HUES64 (cell line): Measurements from ENCODE around the gene CYP1B1.

Experiments
- H3K27ac ChIP-seq: 2 replicates; pipeline ENCODE4 v1.7.0; 2013; ENCODE audit warnings: low read depth, low read length, inconsistent platforms
- H3K27me3 ChIP-seq: 2 replicates; pipeline ENCODE4 v1.6.1; 2013; ENCODE audit warnings: mild to moderate bottlenecking, low read length; ENCODE audit not compliant: insufficient read depth
- H3K36me3 ChIP-seq: 2 replicates; pipeline ENCODE4 v1.6.1; 2013; ENCODE audit warnings: mild to moderate bottlenecking, low read length; ENCODE audit not compliant: insufficient read depth
- H3K4me1 ChIP-seq: 2 replicates; pipeline ENCODE4 v1.6.1; 2013; ENCODE audit warnings: mild to moderate bottlenecking, low read length, moderate library complexity; ENCODE audit not compliant: insufficient read depth
- H3K4me3 ChIP-seq: 2 replicates; pipeline ENCODE4 v1.5.1; 2013; ENCODE audit warnings: mild to moderate bottlenecking, low read length, moderate library complexity
- H3K9ac ChIP-seq: 2 replicates; pipeline ENCODE4 v1.6.1; 2013; ENCODE audit warnings: mild to moderate bottlenecking, low read depth, low read length
- H3K9me3 ChIP-seq: 2 replicates; pipeline ENCODE4 v1.6.1; 2013; ENCODE audit warnings: low read depth, low read length; ENCODE audit not compliant: insufficient read depth
- WGBS: fragments of 150-250, 120-280 bp; methylation state at CpG from one replicate; pipeline ENCODE4 v1.1.7; 2013; ENCODE audit warnings: missing lambda C conversion rate; 5-methylcytosine and 5-hydroxymethylcytosine counted together

CYP1B1 gene

DNA sequence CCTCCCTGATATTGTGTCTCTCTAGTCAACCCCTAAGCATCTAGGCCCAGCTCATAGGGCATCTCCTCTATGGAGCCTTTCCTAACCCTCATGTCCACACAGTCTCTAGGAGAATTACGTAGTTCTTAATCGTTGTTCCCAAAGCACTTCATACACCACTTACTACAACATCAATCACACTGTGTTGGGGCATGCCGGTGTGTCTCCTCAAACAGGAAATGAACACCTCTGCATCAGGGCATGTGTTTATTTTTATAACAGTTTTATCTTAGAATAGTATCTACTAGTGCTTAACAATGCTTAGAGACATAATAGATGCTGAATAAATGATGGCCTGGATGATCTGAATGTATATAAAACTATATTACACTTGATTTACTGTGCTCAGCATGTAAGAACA, 19.7 kb downstream of the CYP1B1 start:
- Histone ChIP-seq H3K27me3 (no peaks in the 10 kb centered on the region), H3K9ac (no peak overlapping the region), H3K27ac (no peak overlapping the region), H3K4me1 (no peaks in the 10 kb centered on the region), H3K9me3 (no peaks in the 10 kb centered on the region), H3K4me3 (no peak overlapping the region), H3K36me3 (no peaks in the 10 kb centered on the region)
- 94% methylated on average over 3 of the region's 3 CpGs for WGBS

DNA sequence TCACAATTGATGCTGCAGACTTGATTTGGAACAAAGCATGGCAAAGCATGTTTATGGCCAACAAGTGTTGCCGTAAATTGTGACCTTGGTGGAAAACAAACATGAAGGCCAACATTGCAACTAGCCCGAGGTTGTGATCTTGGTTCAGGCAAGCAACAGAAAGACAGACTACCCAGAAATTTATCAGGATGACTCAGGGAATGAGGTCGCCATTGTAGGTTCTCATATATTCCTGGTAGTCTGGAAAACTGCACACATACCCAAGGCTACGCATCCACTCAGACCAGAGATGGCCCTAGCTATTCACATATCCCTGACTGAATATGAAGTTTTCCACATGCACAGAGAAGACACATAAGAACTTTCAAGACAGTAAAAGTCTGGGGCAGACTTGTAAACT, 30.1 kb downstream of the CYP1B1 start:
- Histone ChIP-seq H3K27me3 (no peaks in the 10 kb centered on the region), H3K27ac (no peak overlapping the region), H3K36me3 (no peaks in the 10 kb centered on the region), H3K4me3 (no peak overlapping the region), H3K9me3 (no peaks in the 10 kb centered on the region), H3K9ac (no peak overlapping the region), H3K4me1 (peaks cover 18% of the 10 kb centered on the region)
- WGBS: 95% methylated on average over 4 of the region's 4 CpGs

DNA sequence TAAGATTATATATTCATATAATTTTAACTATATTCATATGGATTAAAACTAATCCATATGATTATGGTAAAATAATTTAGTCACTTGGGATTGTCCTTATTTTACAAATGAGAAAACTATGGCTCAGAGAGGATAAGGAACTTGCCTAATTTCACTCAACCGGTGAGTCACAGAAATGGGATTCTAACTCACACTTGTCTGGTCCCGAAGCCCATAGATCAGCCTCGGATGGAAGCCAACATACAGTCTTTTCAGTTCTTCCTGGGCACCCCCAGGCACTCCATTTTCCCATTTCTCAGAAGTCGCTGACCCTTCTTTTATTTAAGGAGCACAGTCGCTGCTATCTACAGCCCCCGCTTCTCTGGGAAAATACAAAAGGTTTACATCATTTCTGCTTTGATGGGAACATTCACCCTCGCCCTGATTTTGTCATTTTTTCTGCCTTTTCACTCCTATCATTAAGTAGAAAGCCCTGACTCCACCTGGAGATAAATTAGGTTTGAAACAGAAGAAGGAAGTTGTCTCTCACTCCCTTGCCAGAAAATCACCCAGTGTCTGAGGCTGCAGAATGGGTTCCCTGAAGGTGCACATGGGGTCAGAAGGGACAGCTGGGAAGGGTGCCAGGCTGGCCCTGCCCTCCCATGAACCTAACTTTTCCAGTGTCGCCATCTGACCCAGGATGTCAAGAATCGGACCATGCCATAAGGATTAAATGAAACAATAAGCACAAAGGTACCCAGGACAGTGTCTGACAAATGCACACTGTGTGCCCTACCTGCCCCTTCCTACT, 36.6 kb downstream of the CYP1B1 start:
- Histone ChIP-seq H3K9ac (no peak overlapping the region), H3K27me3 (peaks cover 4% of the 10 kb centered on the region; the same call in 1 of the 2 replicates), H3K9me3 (no peaks in the 10 kb centered on the region), H3K36me3 (no peaks in the 10 kb centered on the region), H3K4me1 (peaks cover 5% of the 10 kb centered on the region), H3K27ac (no peak overlapping the region), H3K4me3 (no peak overlapping the region)
- 90% methylated on average over 9 of the region's 9 CpGs for WGBS

DNA sequence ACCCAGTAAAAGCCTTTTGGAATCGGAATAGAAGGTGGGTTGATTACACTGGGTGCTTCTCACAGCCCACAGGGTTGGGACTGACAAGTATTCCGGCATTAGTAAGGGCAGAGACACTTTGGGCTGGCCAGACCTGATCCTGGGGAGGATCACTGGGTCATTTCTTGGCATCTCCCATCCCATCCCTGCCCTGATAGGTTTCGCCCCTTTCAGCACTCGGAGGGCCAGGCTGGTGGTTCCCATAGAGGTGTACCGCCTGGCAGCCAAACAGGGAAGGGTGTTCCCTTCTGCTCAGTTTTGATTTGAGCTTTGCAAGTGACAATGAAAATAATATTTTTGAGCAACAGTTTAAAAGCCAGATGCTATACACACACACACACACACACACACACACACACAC, 37.3 kb downstream of the CYP1B1 start:
- H3K4me3 ChIP-seq: no peak overlapping the region
- no peak overlapping the region for H3K27ac ChIP-seq
- H3K36me3 ChIP-seq: no peaks in the 10 kb centered on the region
- no peaks in the 10 kb centered on the region for H3K9me3 ChIP-seq
- H3K9ac ChIP-seq: no peak overlapping the region
- no peaks in the 10 kb centered on the region for H3K4me1 ChIP-seq
- H3K27me3 ChIP-seq: peaks cover 4% of the 10 kb centered on the region; the same call in 1 of the 2 replicates
- 97% methylated on average over 5 of the region's 5 CpGs for WGBS

GRCh38 chr2:38037757-38038621, 38.0 kb downstream of the CYP1B1 start:
- H3K27me3 ChIP-seq: peaks cover 4% of the 10 kb centered on the region; the same call in 1 of the 2 replicates
- no peaks in the 10 kb centered on the region for H3K4me1 ChIP-seq
- H3K36me3 ChIP-seq: no peaks in the 10 kb centered on the region
- no peaks in the 10 kb centered on the region for H3K9me3 ChIP-seq
- H3K9ac ChIP-seq: peak overlapping the region; percentile 17; the same call in 1 of the 2 replicates
- 85% methylated on average over 38 of the region's 38 CpGs for WGBS
- no peak overlapping the region for H3K27ac ChIP-seq
- H3K4me3 ChIP-seq: peak overlapping the region; percentile 35

DNA sequence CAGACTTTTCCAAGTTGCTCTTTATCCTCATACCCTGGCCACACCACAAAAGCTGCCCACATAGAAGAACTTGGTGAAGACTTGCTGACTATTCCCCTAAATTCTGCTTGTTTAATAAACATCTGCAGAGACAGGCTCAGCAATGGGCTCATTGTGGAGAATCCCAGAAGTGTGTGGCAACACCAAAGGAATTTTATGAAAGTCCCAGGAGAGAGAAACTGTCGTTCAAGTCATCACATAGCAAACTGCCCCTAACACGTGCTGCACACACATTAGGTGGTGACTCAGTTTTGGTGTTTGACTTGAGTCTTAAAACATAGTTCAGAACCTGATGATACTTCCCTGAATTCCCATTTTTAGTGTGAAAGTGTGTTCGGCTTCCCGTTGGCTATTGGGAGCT, 38.6 kb downstream of the CYP1B1 start:
- Histone ChIP-seq H3K9ac (no peak overlapping the region), H3K36me3 (no peaks in the 10 kb centered on the region), H3K4me3 (no peak overlapping the region), H3K4me1 (no peaks in the 10 kb centered on the region), H3K9me3 (no peaks in the 10 kb centered on the region), H3K27ac (no peak overlapping the region), H3K27me3 (peaks cover 4% of the 10 kb centered on the region; the same call in 1 of the 2 replicates)
- WGBS: 95% methylated on average over 4 of the region's 4 CpGs

DNA sequence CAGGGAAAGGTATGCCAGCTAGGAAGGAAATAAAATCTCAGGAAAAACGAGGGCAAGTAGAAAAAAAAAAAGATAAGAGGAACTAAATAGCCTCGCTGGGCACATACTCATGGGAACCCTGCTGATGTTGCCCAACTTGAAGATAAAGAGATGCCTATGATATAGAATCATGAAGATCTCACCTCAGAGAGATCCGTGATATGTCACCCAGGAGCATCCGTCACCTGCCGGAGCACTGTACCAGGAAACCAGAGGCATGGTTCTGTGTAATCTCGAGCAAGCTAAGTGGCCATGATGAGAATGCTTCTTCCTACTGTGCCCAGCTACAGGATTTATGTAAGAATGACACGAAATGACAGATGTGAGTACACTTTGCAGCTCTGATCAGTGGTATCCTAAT, 40.0 kb downstream of the CYP1B1 start:
- no peak overlapping the region for H3K9ac ChIP-seq
- no peaks in the 10 kb centered on the region for H3K9me3 ChIP-seq
- no peak overlapping the region for H3K27ac ChIP-seq
- H3K4me3 ChIP-seq: no peak overlapping the region
- peaks cover 4% of the 10 kb centered on the region; the same call in 1 of the 2 replicates for H3K27me3 ChIP-seq
- no peaks in the 10 kb centered on the region for H3K36me3 ChIP-seq
- 92% methylated on average over 7 of the region's 7 CpGs for WGBS
- H3K4me1 ChIP-seq: no peaks in the 10 kb centered on the region

GRCh38 chr2:38033646-38034045, 42.3 kb downstream of the CYP1B1 start:
- no peak overlapping the region for H3K9ac ChIP-seq
- no peak overlapping the region for H3K27ac ChIP-seq
- H3K9me3 ChIP-seq: no peaks in the 10 kb centered on the region
- no peak overlapping the region for H3K4me3 ChIP-seq
- H3K36me3 ChIP-seq: no peaks in the 10 kb centered on the region
- WGBS: 83% methylated on average over 2 of the region's 2 CpGs
- H3K27me3 ChIP-seq: peaks cover 4% of the 10 kb centered on the region; the same call in 1 of the 2 replicates
- 0 out of 2 replicates have a peak, but pooled peaks cover 3% of the 10 kb centered on the region for H3K4me1 ChIP-seq

- Histone ChIP-seq H3K9me3 (no peaks in the 10 kb centered on the region), H3K27ac (no peak overlapping the region), H3K36me3 (no peaks in the 10 kb centered on the region), H3K27me3 (peaks cover 4% of the 10 kb centered on the region; the same call in 1 of the 2 replicates), H3K9ac (no peak overlapping the region), H3K4me3 (no peak overlapping the region), H3K4me1 (0 out of 2 replicates have a peak, but pooled peaks cover 3% of the 10 kb centered on the region)
- WGBS: 93% methylated on average over 2 of the region's 2 CpGs
These were observed 43.0 kb downstream of the CYP1B1 start for GRCh38 chr2:38032946-38033345.

DNA sequence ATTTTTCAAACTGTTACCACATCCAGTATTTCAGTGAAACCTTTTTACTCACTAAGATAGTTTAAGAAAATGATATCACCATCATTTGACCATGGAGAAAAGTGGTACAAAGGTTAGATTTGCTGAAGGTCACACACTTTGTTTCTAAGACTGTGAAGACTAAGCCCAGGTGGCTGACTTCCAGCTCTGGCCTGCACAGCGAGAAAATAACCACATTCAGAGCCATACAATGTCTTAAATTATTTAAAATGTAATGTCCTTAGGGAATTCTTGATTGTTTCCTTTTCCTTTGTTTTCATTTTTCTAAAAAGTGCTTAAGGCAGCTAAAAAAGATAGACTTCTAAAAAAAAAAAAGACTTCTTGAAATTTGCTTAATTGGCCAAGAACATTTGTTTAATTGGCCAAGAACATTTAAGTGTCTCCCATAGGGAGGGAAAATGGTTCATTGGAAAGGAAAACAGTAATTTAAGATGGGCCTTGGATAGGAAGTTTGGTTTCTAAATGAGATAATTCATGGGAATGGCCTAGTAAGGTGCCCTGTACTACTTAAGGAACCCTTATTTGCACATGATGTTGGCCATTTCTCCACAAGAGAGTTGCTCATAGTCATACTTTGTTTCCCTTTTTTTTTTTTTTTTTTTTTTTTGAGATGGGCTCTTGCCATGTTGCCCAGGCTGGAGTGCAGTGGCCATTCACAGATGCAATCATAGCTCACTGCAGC, 45.2 kb downstream of the CYP1B1 start:
- 80% methylated on average over 1 of the region's 1 CpG for WGBS
- Histone ChIP-seq H3K9ac (no peak overlapping the region), H3K27ac (no peak overlapping the region), H3K9me3 (no peaks in the 10 kb centered on the region), H3K36me3 (no peaks in the 10 kb centered on the region), H3K4me3 (no peak overlapping the region), H3K27me3 (no peaks in the 10 kb centered on the region), H3K4me1 (0 out of 2 replicates have a peak, but pooled peaks cover 3% of the 10 kb centered on the region)
